Jurkat, Clone E6-1 (cell line): ENCODE data around the gene CTDSP2.
"Not testable (repeated sequence)": the region's sequence is repeated elsewhere in the genome, so short reads cannot be mapped to it uniquely, and the experiment has no call there.

Experiments used
- DNase-seq: peaks from one replicate; pipeline ENCODE4 v3.0.0-alpha.2; 2011; ENCODE audit warnings: low read depth, low spot score
- H3K4me3 ChIP-seq: 2 replicates; pipeline ENCODE4 v1.5.1; 2011; ENCODE audit warnings: mild to moderate bottlenecking, low read length, control low read depth, moderate library complexity

Gene CTDSP2

GRCh38 chr12:57859121-57859520, 12.6 kb upstream of the CTDSP2 start:
- H3K4me3 ChIP-seq: no peak overlapping the region
- no peak for DNase-seq

GRCh38 chr12:57858123-57858522, 11.6 kb upstream of the CTDSP2 start:
- DNase-seq, H3K4me3 ChIP-seq: not testable (repeated sequence)

- H3K4me3 ChIP-seq: no peak overlapping the region
- DNase-seq: no peak
Observed at GRCh38 chr12:57854965-57855364, 8.4 kb upstream of the CTDSP2 start.

GRCh38 chr12:57853864-57854556, 7.5 kb upstream of the CTDSP2 start:
- H3K4me3 ChIP-seq: no peak overlapping the region
- DNase-seq: no peak

GRCh38 chr12:57852620-57853500, 6.3 kb upstream of the CTDSP2 start:
- H3K4me3 ChIP-seq: no peak overlapping the region
- no peak for DNase-seq

GRCh38 chr12:57852200-57852599, 5.7 kb upstream of the CTDSP2 start:
- no peak for DNase-seq
- H3K4me3 ChIP-seq: no peak overlapping the region

GRCh38 chr12:57851552-57851951, 5.0 kb upstream of the CTDSP2 start:
- DNase-seq: no peak

GRCh38 chr12:57850854-57851430, 4.4 kb upstream of the CTDSP2 start:
- no peak overlapping the region for H3K4me3 ChIP-seq
- peak; percentile 58 for DNase-seq

More at GRCh38 chr12:57851552-57851951, 5.0 kb upstream of the CTDSP2 start:
- H3K4me3 ChIP-seq: no peak overlapping the region

GRCh38 chr12:57849447-57849846, 2.9 kb upstream of the CTDSP2 start:
- H3K4me3 ChIP-seq, DNase-seq: not testable (repeated sequence)

- no peak for DNase-seq
- H3K4me3 ChIP-seq: no peak overlapping the region
Observed at GRCh38 chr12:57849035-57849434, 2.5 kb upstream of the CTDSP2 start.

GRCh38 chr12:57848208-57848607, 1.7 kb upstream of the CTDSP2 start:
- no peak overlapping the region for H3K4me3 ChIP-seq
- DNase-seq: no peak

GRCh38 chr12:57846285-57846576, 298 bp downstream of the CTDSP2 start:
- peak overlapping the region; percentile 85 for H3K4me3 ChIP-seq
- DNase-seq: no peak

GRCh38 chr12:57845478-57846284, 848 bp downstream of the CTDSP2 start:
- DNase-seq: no peak
- peak overlapping the region; percentile 85 for H3K4me3 ChIP-seq

- DNase-seq: no peak
- H3K4me3 ChIP-seq: peak overlapping the region; percentile 85
Observed at GRCh38 chr12:57844709-57845477, 1.6 kb downstream of the CTDSP2 start.

GRCh38 chr12:57842342-57843294, 3.9 kb downstream of the CTDSP2 start:
- peak; percentile 38 for DNase-seq
- H3K4me3 ChIP-seq: no peak overlapping the region

GRCh38 chr12:57841445-57841844, 5.1 kb downstream of the CTDSP2 start:
- H3K4me3 ChIP-seq: no peak overlapping the region
- no peak for DNase-seq

- DNase-seq: no peak
- H3K4me3 ChIP-seq: no peak overlapping the region
Observed at GRCh38 chr12:57840726-57841125, 5.8 kb downstream of the CTDSP2 start.

- H3K4me3 ChIP-seq: no peak overlapping the region
- no peak for DNase-seq
Observed at GRCh38 chr12:57839996-57840395, 6.5 kb downstream of the CTDSP2 start.
